ENCODE results near the gene RHOD. TPM values are rescaled to one million over a fixed set of nuclear protein-coding genes. Genes with fewer than 3 reads are reported as not detected.

The RHOD gene
- total and polyA plus RNA-seq, 12 donors = 1.3 to 52.2 (median 3.5) TPM

- WGBS, 4 donors = 92 to 96% (median 95%) methylated on average over 5 to 22 of the region's 22 CpGs
- H3K9me3 ChIP-seq (replicated peaks in 1 of 3) = no peaks in the 10 kb centered on the region
- H3K4me3 ChIP-seq = no peak overlapping the region
- TF ChIP-seq CTCF (IDR thresholded peaks at IDR 0.05) (no peak), POLR2A (IDR thresholded peaks at IDR 0.05) (no peak)
- H3K36me3 ChIP-seq (replicated peaks in 1 of 2) = no peaks in the 10 kb centered on the region
- DNase-seq = no peak
- H3K27ac ChIP-seq = no peak overlapping the region
- intact Hi-C loops (cut with DNase I) = no loop called here
- H3K27me3 ChIP-seq = no peaks in the 10 kb centered on the region
- no peaks in the 10 kb centered on the region for H3K4me1 ChIP-seq (replicated peaks in 1 of 2)
These were observed 8.0 kb upstream of the RHOD start for GRCh38 chr11:67048515-67049130.

GRCh38 chr11:67050139-67050538 lies 6.5 kb upstream of the RHOD start:
- Histone ChIP-seq H3K27ac (no peak overlapping the region), H3K36me3 (replicated peaks in 1 of 2) (no peaks in the 10 kb centered on the region), H3K27me3 (no peaks in the 10 kb centered on the region), H3K9me3 (replicated peaks in 1 of 3) (no peaks in the 10 kb centered on the region), H3K4me3 (no peak overlapping the region), H3K4me1 (replicated peaks in 1 of 2) (peaks cover 8 to 12% of the 10 kb centered on the region in 2 donors)
- intact Hi-C loops (cut with DNase I) = no loop called here
- TF ChIP-seq CTCF (IDR thresholded peaks at IDR 0.05) (no peak), POLR2A (IDR thresholded peaks at IDR 0.05) (no peak)
- 88 to 91% methylated on average over 3 of the region's 3 CpGs; no CpG with 5 or more reads in 2 of the 4 donors for WGBS, 4 donors
- DNase-seq = no peak

- no peaks in the 10 kb centered on the region for H3K36me3 ChIP-seq (replicated peaks in 1 of 2)
- TF ChIP-seq POLR2A (IDR thresholded peaks at IDR 0.05) (no peak), CTCF (IDR thresholded peaks at IDR 0.05) (no peak)
- H3K27ac ChIP-seq = no peak overlapping the region
- H3K4me1 ChIP-seq (replicated peaks in 1 of 2) = peaks cover 12 to 20% of the 10 kb centered on the region in 2 donors
- no peaks in the 10 kb centered on the region for H3K27me3 ChIP-seq
- DNase-seq = no peak
- no peak overlapping the region for H3K4me3 ChIP-seq
- 77 to 88% (median 83%) methylated on average over 6 to 9 of the region's 9 CpGs for WGBS, 4 donors
- H3K9me3 ChIP-seq (replicated peaks in 1 of 3) = no peaks in the 10 kb centered on the region
- intact Hi-C loops (cut with DNase I) = no loop called here
These were observed 5.3 kb upstream of the RHOD start for GRCh38 chr11:67051180-67051893.

- Histone ChIP-seq H3K27me3 (no peaks in the 10 kb centered on the region), H3K36me3 (replicated peaks in 1 of 2) (no peaks in the 10 kb centered on the region), H3K4me1 (replicated peaks in 1 of 2) (peaks cover 12 to 20% of the 10 kb centered on the region in 2 donors), H3K9me3 (replicated peaks in 1 of 3) (no peaks in the 10 kb centered on the region), H3K27ac (no peak overlapping the region), H3K4me3 (no peak overlapping the region)
- WGBS, 4 donors = 88 to 100% (median 94%) methylated on average over 3 to 4 of the region's 4 CpGs
- TF ChIP-seq CTCF (IDR thresholded peaks at IDR 0.05) (no peak), POLR2A (IDR thresholded peaks at IDR 0.05) (no peak)
- intact Hi-C loops (cut with DNase I) = no loop called here
- DNase-seq = no peak
These were observed 4.6 kb upstream of the RHOD start for GRCh38 chr11:67051945-67052488.
